Adrenal gland (tissue), 12 donors: ENCODE measurements around the gene AP4B1. TPM values are rescaled to one million over a fixed set of nuclear protein-coding genes. Genes with fewer than 3 reads are reported as not detected.
A peak's percentile ranks its signal among the peaks of the same experiment; 100 is the strongest.

Experiments
- DNase-seq, 7 donors: peaks; one replicate each; pipeline ENCODE4 v3.0.0-alpha.2; 2019 to 2020
- H3K27ac ChIP-seq, 5 donors: fragments of 200-600 bp; sonication (generic) in 4 of 5; 1 replicate in 3 of 5; 2 replicates in 2 of 5; pipeline versions ENCODE4 v1.5.1 to v1.8.0; 2016 to 2020; ENCODE audit warnings: mild to moderate bottlenecking in 1 of 5
- H3K27me3 ChIP-seq: fragments of 200-600 bp; 2 replicates; pipeline ENCODE4 v1.8.0; 2021
- H3K36me3 ChIP-seq, 2 donors: fragments of 200-600 bp; replicated peaks in 1 of 2; 1 replicate in 1 of 2; 2 replicates in 1 of 2; pipeline versions ENCODE4 v1.5.1 to v1.8.0; 2018 to 2022
- H3K4me1 ChIP-seq, 2 donors: fragments of 200-600 bp; replicated peaks in 1 of 2; 1 replicate in 1 of 2; 2 replicates in 1 of 2; pipeline versions ENCODE4 v1.5.1 to v1.8.0; 2018 to 2021
- H3K4me3 ChIP-seq, 4 donors: fragments of 200-600 bp; sonication (generic) in 3 of 4; one replicate each; pipeline ENCODE4 v1.5.1; 2016 to 2018
- H3K9me3 ChIP-seq, 3 donors: fragments of 200-600 bp; sonication (generic) in 1 of 3; replicated peaks in 1 of 3; 1 replicate in 2 of 3; 2 replicates in 1 of 3; pipeline versions ENCODE4 v1.5.1 to v1.8.0; 2016 to 2021
- CTCF ChIP-seq, 6 experiments: fragments of 450-650 bp in 4 of 6; fragments of 200-600 bp in 2 of 6; sonication (generic) in 1 of 6; IDR thresholded peaks; 1 replicate in 5 of 6; 2 replicates in 1 of 6; pipeline versions ENCODE4 v1.5.1 to v1.8.0; 2016 to 2021; ENCODE audit warnings: antibody characterized with exemption in 6 of 6, mild to moderate bottlenecking in 2 of 6, moderate library complexity in 1 of 6
- POLR2A ChIP-seq, 2 donors: fragments of 450-650 bp; IDR thresholded peaks; one replicate each; pipeline ENCODE4 v1.6.1; 2017; ENCODE audit warnings: antibody characterized with exemption in 2 of 2, mild to moderate bottlenecking in 2 of 2, moderate library complexity in 1 of 2
- WGBS, 4 donors: extraction: QIAGEN DNeasy Blood & Tissue Kit in 2 of 4; methylation state at CpG; one replicate each; pipeline versions ENCODE4 v1.1.5 to v1.1.7; 2013 to 2017; 5-methylcytosine and 5-hydroxymethylcytosine counted together
- intact Hi-C, 2 donors: fragments of 100-400 bp; cut with DNase I; formaldehyde crosslinking; loops; one replicate each; pipeline versions ENCODE4 v1.14.1 to v1.15.0; 2022 to 2023
- polyA plus RNA-seq, 3 donors: library from polyadenylated mRNA; stranded (reverse); fragments of 200-250 nt in 2 of 3; fragments of 350-450 nt in 1 of 3; fragmentation: Illumina TruSeq in 1 of 3; extraction: RNeasy Lipid Tissue Mini Kit (QIAGEN cat#74804) in 1 of 3; gene quantifications; one replicate each; pipeline ENCODE4 v1.2.3, GENCODE V29; 2013 to 2014
- total RNA-seq, 9 donors: library from RNA; depleted of rRNA in 4 of 9; stranded (reverse); fragments of >200 nt in 4 of 9; fragments of 120-200 nt in 1 of 9; fragmentation: NEBNext Ultra II Directional in 1 of 9; extraction: Animal tissue kit (Norgen Biotek cat#: 25700) in 1 of 9; gene quantifications; one replicate each; pipeline versions ENCODE4 v1.1.0 to v1.2.4, GENCODE V29; 2013 to 2023
- donor health status: healthy with polysubstance abuse.
- donor health status: Bipolar disorder and iron deficiency.
- donor health status: DM: yes; HTN: yes; CAD: no.
- donor health status: DM: no; HTN: no; CAD: no.
- donor health status: DM: no; HTN: no; CAD: no.
- donor health status: DM: yes; HTN: yes; CAD: no.

The AP4B1 gene
- total and polyA plus RNA-seq, 12 donors = 9.8 to 24.7 (median 15.9) TPM

DNA sequence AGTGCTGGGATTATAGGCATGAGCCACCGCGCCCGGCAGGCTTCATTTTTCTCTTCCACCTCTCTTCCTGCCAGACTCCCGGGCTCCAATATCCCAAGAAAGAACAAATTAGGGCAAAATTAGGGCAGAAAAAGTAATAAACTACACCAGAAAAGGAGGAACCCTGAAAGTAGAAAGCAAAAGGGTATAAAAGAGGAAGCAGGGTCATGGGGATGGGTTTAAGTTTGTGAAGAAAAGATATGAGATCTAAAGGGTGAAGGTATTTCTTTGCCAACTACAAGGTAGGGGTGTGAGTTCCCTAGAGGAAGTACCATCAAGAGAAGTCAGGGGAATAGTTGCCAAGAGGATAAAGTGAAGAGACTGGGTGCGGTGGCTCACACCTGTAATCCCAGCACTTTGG lies 43.0 kb downstream of the AP4B1 start:
- no peaks in the 10 kb centered on the region for H3K36me3 ChIP-seq
- intact Hi-C loops = no loop called here
- H3K4me3 ChIP-seq = no peak overlapping the region
- no peak for DNase-seq
- H3K27ac ChIP-seq = no peak overlapping the region
- TF ChIP-seq POLR2A (IDR thresholded peaks at IDR 0.05) (no peak), CTCF (IDR thresholded peaks at IDR 0.05) (no peak)
- no peaks in the 10 kb centered on the region for H3K27me3 ChIP-seq
- WGBS, 4 donors = 80 to 91% (median 86%) methylated on average over 5 of the region's 5 CpGs
- no peaks in the 10 kb centered on the region for H3K4me1 ChIP-seq
- H3K9me3 ChIP-seq = no peaks in the 10 kb centered on the region

GRCh38 chr1:113860891-113861290 lies 43.7 kb downstream of the AP4B1 start:
- intact Hi-C loops = no loop called here
- DNase-seq = no peak
- TF ChIP-seq POLR2A (IDR thresholded peaks at IDR 0.05) = no peak
- TF ChIP-seq CTCF (IDR thresholded peaks at IDR 0.05) = no peak
- 56 to 61% (median 60%) methylated on average over 3 of the region's 3 CpGs for WGBS, 4 donors
- Histone ChIP-seq H3K27ac (peak overlapping the region in 1 of 5 donors; percentile 31), H3K4me1 (no peaks in the 10 kb centered on the region), H3K27me3 (no peaks in the 10 kb centered on the region), H3K9me3 (no peaks in the 10 kb centered on the region), H3K4me3 (no peak overlapping the region), H3K36me3 (no peaks in the 10 kb centered on the region)

- TF ChIP-seq CTCF (IDR thresholded peaks at IDR 0.05) = no peak
- no peak for TF ChIP-seq POLR2A (IDR thresholded peaks at IDR 0.05)
- DNase-seq = no peak
- Histone ChIP-seq H3K27me3 (no peaks in the 10 kb centered on the region), H3K27ac (peak overlapping the region in 1 of 5 donors; percentile 15), H3K36me3 (no peaks in the 10 kb centered on the region), H3K4me3 (peak overlapping the region in 1 of 4 donors; percentile 5), H3K9me3 (no peaks in the 10 kb centered on the region), H3K4me1 (no peaks in the 10 kb centered on the region)
- intact Hi-C loops = no loop called here
- 59 to 68% (median 64%) methylated on average over 3 of the region's 3 CpGs for WGBS, 4 donors
These were observed 45.0 kb downstream of the AP4B1 start for GRCh38 chr1:113859478-113860175.

DNA sequence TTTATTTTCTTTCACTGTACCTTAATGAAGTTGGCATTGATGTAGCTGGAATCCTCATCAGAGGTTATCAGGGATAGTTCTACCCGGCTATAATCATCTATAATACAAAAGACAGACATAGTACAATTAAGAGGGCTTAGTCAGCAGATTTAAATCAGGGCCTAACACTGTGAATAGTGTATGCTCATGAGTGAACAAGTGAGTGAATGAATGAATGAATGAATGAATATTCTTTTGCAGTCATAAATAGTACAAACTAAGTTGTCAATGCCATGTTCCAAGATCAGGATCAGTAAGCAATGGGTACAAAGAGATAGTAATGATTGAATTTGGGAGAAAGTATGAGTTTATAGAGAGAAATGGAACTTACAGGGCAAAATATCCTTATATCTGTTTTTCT lies 45.6 kb downstream of the AP4B1 start:
- no peak for DNase-seq
- H3K27ac ChIP-seq = no peak overlapping the region
- no peaks in the 10 kb centered on the region for H3K27me3 ChIP-seq
- TF ChIP-seq POLR2A (IDR thresholded peaks at IDR 0.05) = no peak
- TF ChIP-seq CTCF (IDR thresholded peaks at IDR 0.05) = no peak
- no peaks in the 10 kb centered on the region for H3K9me3 ChIP-seq
- H3K4me3 ChIP-seq = no peak overlapping the region
- intact Hi-C loops = no loop called here
- H3K4me1 ChIP-seq = no peaks in the 10 kb centered on the region
- 78 to 85% (median 81%) methylated on average over 1 of the region's 1 CpG for WGBS, 4 donors
- no peaks in the 10 kb centered on the region for H3K36me3 ChIP-seq
